ENCODE data around the gene C6orf47. TPM values are rescaled to one million over a fixed set of nuclear protein-coding genes. Genes with fewer than 3 reads are reported as not detected.

The C6orf47 gene
- total and polyA plus RNA-seq, 2 of the 13 experiments (the other 11 are each of a cell fraction or from before 2014, with no cell fraction given): 1.7 to 18.1 TPM

DNA sequence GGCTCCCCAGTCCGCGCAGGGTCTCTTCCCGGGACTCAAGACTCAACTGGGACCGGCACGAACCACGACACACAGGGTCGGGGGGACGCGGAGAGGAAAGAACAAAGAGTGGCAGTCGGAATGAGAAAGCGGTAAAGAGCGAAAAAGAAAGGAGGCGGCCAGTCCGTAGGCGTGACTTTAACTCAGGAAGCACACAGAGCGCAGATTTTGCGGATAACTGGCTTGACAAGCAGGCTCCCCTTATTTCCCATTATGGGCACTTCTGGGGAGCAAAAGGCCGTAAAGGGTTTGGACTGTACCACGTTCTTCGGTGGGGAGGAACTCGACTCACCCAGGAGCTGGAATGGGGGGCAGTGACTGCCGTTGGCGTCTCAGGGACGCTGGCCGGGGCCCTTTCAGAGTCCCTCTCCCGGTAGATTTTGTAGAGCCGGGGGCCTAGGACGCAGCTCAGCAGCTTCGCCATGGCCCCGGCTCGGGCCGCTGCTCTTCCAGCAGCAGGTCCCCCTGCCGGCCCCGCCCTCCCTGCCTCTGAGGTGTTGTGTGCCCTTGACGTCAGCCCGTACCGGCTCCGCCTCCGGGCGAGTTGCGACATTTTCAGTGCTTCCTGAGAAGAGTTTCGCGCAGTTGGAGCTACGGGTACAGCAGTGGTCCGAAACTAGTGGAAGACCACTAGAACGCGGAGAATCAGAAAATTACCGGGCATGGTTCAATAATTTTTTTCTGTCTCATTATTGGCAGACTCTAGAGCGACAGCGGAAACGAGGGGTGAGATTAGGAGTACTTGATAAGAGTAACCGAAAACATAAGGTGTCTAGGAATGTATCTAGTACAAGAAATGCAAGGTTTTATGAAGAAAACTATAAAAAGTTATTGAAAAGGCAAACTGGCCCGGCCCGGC, 42.5 kb upstream of the C6orf47 start, which contains the start of gene ABHD16A (continued):
- TF ChIP-seq, protein P1, sequence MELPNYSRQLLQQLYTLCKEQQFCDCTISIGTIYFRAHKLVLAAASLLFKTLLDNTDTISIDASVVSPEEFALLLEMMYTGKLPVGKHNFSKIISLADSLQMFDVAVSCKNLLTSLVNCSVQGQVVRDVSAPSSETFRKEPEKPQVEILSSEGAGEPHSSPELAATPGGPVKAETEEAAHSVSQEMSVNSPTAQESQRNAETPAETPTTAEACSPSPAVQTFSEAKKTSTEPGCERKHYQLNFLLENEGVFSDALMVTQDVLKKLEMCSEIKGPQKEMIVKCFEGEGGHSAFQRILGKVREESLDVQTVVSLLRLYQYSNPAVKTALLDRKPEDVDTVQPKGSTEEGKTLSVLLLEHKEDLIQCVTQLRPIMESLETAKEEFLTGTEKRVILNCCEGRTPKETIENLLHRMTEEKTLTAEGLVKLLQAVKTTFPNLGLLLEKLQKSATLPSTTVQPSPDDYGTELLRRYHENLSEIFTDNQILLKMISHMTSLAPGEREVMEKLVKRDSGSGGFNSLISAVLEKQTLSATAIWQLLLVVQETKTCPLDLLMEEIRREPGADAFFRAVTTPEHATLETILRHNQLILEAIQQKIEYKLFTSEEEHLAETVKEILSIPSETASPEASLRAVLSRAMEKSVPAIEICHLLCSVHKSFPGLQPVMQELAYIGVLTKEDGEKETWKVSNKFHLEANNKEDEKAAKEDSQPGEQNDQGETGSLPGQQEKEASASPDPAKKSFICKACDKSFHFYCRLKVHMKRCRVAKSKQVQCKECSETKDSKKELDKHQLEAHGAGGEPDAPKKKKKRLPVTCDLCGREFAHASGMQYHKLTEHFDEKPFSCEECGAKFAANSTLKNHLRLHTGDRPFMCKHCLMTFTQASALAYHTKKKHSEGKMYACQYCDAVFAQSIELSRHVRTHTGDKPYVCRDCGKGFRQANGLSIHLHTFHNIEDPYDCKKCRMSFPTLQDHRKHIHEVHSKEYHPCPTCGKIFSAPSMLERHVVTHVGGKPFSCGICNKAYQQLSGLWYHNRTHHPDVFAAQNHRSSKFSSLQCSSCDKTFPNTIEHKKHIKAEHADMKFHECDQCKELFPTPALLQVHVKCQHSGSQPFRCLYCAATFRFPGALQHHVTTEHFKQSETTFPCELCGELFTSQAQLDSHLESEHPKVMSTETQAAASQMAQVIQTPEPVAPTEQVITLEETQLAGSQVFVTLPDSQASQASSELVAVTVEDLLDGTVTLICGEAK (IDR thresholded peaks at IDR 0.05): no peak
- TF ChIP-seq, protein P1 (CRISPR knock-in tag; IDR thresholded peaks at IDR 0.05): no peak; the same call in 1 of the 2 replicates
- TF ChIP-seq NFYB (CRISPR knock-in tag; IDR thresholded peaks at IDR 0.05): peak; percentile 41; the same call in 1 of the 2 replicates
- TF ChIP-seq ZNF672 (CRISPR knock-in tag; IDR thresholded peaks at IDR 0.05): no peak
- peak; percentile 67 for TF ChIP-seq TFDP2 (CRISPR knock-in tag; IDR thresholded peaks at IDR 0.05)
- peak; percentile 72; the same call in 1 of the 2 replicates for TF ChIP-seq MXD4 (CRISPR knock-in tag; IDR thresholded peaks at IDR 0.05)
- TF ChIP-seq DR1 (CRISPR knock-in tag; IDR thresholded peaks at IDR 0.05): no peak; the same call in 1 of the 2 replicates
- TF ChIP-seq RAD21 (CRISPR knock-in tag; IDR thresholded peaks at IDR 0.05): no peak
- TF ChIP-seq ZNF619 (CRISPR knock-in tag; IDR thresholded peaks at IDR 0.05): no peak
- no peak for TF ChIP-seq NR3C1 (CRISPR knock-in tag; IDR thresholded peaks at IDR 0.05)
- TF ChIP-seq REST (IDR thresholded peaks at IDR 0.05; ENCODE audit: borderline replicate concordance in 1 of 2, low read depth in 1 of 2, low read length in 2 of 2): peak in 1 of 2 experiments; percentile 71; a peak in 1 of 4 replicates
- TF ChIP-seq MYC (CRISPR knock-in tag; IDR thresholded peaks at IDR 0.05; ENCODE audit: borderline replicate concordance): no peak; the same call in 1 of the 2 replicates
- TF ChIP-seq REL (CRISPR knock-in tag; conservative IDR thresholded peaks at IDR 0.05): no peak

All from HepG2 (cell line).